MG63 (cell line): Measurements from ENCODE around the gene ERBB4. TPM values are rescaled to one million over a fixed set of nuclear protein-coding genes. Genes with fewer than 3 reads are reported as not detected.

Experiments
- DNase-seq: peaks from one replicate; pipeline ENCODE4 v3.0.0-alpha.2; 2020
- H3K27me3 ChIP-seq: fragments of 250-450 bp; sonication (Bioruptor Pico); 2 replicates; pipeline ENCODE4 v1.5.1; 2020; ENCODE audit warnings: mild to moderate bottlenecking, moderate library complexity
- H3K36me3 ChIP-seq: fragments of 250-450 bp; sonication (Bioruptor Pico); 2 replicates; pipeline ENCODE4 v1.5.1; 2020; ENCODE audit warnings: mild to moderate bottlenecking, moderate library complexity
- H3K4me3 ChIP-seq: fragments of 250-450 bp; sonication (Bioruptor Pico); 2 replicates; pipeline ENCODE4 v1.5.1; 2020; ENCODE audit warnings: mild to moderate bottlenecking, moderate library complexity
- H3K9me3 ChIP-seq: fragments of 250-450 bp; sonication (Bioruptor Pico); 2 replicates; pipeline ENCODE4 v1.5.1; 2020; ENCODE audit warnings: mild to moderate bottlenecking, moderate library complexity
- total RNA-seq: library from RNA; depleted of rRNA; stranded (reverse); fragments of >200 nt; shearing (Covaris generic); gene quantifications from 2 replicates; pipeline ENCODE4 v1.2.3, GENCODE V29; 2014; ENCODE audit warnings: low replicate concordance; rRNA removed

ERBB4 gene
- 0.07 TPM in 1 of 2 replicates, not detected in the other for total RNA-seq

DNA sequence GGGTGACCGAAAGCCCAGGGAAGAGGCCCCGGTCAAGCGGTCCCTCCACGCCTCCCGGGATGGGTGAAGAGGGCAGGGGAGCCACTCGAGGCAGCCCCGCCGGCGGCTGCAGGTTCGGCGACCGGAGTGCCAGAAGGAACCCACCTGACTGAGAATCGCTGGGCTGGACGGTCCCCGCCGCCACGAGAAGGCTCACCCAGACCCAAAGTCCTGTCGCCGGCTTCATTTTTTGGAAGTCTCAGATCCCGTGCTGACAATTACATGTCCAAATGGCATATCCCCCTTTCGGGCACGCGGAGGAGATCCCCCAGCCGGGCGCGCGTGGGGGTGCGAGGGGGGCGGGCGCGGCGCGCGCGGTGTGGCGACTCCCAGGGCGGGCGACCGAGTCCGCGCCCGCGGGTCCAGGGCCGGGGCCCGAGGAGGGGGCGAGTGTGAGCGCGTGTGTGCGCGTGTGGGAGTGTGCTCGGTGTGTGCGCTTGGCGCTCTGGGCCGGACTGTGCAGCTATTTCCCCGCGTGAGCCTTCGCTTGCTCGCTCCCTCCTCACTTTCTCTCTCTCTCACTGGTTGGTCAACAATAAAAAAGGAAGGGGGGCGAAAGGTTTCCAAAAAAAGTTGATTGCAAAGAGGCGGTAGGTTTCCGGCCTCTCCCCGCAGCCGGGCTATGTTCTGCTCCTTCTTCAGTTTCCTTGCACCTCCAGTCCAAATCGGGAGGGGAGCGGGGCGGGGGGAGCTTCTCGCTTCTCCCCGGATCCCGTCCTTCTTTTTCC is at the start of gene ERBB4:
Gene ERBB4, minus strand, starts transcription at position 498 of the 767 bp plus-strand sequence. Its CDS starts 272 bp downstream, at position 226.
- Histone ChIP-seq H3K36me3 (no peaks in the 10 kb centered on the region), H3K9me3 (no peaks in the 10 kb centered on the region), H3K27me3 (peaks cover 20% of the 10 kb centered on the region), H3K4me3 (peak within 1 kb of the TSS; percentile 57)
- peak; percentile 35 for DNase-seq

DNA sequence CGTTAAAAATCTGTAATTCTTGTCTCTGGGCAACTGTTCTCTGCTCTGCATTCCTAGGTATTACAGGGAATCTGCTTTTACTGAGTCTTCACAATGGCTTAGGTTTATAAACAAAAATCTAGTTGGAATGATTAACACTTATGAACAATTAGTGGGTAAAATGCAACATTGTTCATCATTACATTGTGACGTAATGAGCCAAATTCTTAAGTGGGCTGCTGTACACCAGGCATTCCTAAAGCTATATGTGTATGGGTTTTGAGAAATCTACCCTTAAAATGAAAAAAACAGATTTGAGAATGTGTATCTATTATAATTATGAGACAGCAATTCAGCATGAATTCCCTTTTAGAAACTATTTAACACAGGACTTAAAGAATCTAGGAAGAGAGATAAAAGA is 41.5 kb upstream of the ERBB4 start:
- H3K9me3 ChIP-seq, result peaks cover 2% of the 10 kb centered on the region
- H3K4me3 ChIP-seq, result no peak overlapping the region
- H3K36me3 ChIP-seq, result no peaks in the 10 kb centered on the region
- no peak for DNase-seq
- H3K27me3 ChIP-seq, result no peaks in the 10 kb centered on the region

DNA sequence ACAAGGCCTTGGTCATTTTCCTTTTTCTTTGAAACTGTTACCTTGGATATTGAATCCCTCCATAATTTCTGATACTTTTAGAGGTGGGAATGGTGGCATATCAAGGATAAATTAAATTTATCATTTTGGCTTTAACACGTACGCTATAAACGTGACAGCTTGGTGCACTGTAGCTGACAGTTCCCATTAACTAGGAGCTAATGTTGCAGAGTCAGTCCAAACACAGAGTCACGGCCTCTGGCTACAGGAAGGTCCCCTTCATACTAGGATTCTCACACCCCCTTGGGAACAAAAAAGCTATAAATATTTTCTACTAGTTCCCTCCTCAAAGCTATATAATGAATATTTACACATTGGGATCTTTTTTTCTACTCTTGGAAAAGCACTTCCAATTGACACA is 17.7 kb upstream of the ERBB4 start:
- no peak for DNase-seq
- no peaks in the 10 kb centered on the region for H3K27me3 ChIP-seq
- no peaks in the 10 kb centered on the region for H3K9me3 ChIP-seq
- no peak overlapping the region for H3K4me3 ChIP-seq
- no peaks in the 10 kb centered on the region for H3K36me3 ChIP-seq

DNA sequence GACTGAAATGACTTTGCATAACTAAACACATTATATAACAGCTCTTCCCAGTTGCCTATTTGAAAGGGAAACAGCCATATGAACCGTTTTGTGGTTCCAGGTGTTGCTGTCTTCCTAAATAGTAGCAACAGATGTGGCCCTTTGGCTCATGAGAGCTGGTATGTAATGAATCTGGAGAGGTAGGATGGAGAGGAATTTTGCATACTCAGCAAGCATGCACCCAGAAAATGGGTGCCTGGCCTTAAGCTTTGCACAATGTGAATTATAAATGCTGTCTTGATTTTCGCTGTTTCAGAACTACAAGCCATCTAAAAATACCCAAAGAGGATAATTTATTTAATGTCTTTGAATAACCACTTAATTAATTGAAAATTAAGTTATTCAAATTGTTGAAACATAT is 15.6 kb upstream of the ERBB4 start:
- H3K4me3 ChIP-seq, result no peak overlapping the region
- H3K36me3 ChIP-seq, result no peaks in the 10 kb centered on the region
- no peaks in the 10 kb centered on the region for H3K27me3 ChIP-seq
- H3K9me3 ChIP-seq, result no peaks in the 10 kb centered on the region
- no peak for DNase-seq

DNA sequence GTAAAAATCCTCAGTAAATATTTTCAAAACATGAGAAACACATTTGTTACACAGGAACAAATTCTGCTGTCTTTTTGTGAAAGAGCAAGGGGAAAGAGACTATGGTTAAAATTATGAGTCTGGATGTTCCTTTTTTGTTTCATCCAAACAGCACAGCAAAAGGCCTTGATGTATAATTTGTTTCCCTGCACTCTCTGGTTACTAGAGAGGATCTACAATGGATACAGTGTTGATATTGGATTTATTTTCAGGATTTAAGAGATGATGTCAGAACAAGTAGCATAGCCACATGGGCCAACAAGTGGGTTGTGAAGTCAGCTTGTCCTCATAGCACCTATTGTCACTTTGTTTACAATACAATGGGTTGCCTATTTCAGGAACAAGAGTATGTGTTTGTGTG is 11.3 kb upstream of the ERBB4 start:
- Histone ChIP-seq H3K9me3 (no peaks in the 10 kb centered on the region), H3K36me3 (no peaks in the 10 kb centered on the region), H3K27me3 (no peaks in the 10 kb centered on the region), H3K4me3 (no peak overlapping the region)
- DNase-seq, result no peak

DNA sequence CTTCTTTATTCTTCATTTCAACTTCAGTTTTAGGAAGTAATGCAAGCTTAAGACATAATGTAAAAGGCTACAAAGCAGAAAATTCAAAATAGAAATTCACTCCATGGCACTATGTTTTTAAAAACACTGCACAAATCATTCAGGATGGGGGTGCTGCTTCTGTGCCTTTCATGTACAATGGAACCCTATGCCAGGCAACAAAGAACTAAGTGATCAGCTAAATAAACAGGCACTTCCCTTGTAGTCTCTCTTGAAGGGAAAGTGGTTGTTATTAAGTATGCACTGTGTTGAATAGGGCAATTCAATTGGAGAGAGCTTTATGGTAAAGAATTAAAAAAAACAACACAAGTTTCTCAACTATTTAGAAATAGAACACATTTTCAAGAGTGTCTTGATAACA is 10.9 kb upstream of the ERBB4 start:
- no peaks in the 10 kb centered on the region for H3K27me3 ChIP-seq
- no peaks in the 10 kb centered on the region for H3K36me3 ChIP-seq
- H3K9me3 ChIP-seq, result no peaks in the 10 kb centered on the region
- no peak overlapping the region for H3K4me3 ChIP-seq
- no peak for DNase-seq

DNA sequence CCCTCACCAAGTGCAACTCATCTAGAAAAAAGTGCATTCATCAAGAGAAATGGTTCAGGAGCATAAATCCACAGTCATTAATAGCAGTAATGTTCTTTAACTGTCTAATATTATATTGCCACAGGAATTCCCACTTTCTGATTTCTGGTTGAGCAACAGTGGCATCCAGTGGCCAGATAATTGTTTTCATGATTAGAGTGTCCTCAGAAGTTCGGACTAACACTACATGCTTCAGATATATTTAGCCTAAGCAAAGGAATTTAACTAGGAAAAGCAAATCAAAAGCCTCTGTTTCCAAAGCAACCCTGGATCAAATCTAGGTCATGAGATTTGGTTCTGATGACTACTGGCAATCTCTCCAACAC is 9.8 kb upstream of the ERBB4 start:
- Histone ChIP-seq H3K36me3 (no peaks in the 10 kb centered on the region), H3K4me3 (no peak overlapping the region), H3K27me3 (no peaks in the 10 kb centered on the region), H3K9me3 (no peaks in the 10 kb centered on the region)
- DNase-seq, result no peak

DNA sequence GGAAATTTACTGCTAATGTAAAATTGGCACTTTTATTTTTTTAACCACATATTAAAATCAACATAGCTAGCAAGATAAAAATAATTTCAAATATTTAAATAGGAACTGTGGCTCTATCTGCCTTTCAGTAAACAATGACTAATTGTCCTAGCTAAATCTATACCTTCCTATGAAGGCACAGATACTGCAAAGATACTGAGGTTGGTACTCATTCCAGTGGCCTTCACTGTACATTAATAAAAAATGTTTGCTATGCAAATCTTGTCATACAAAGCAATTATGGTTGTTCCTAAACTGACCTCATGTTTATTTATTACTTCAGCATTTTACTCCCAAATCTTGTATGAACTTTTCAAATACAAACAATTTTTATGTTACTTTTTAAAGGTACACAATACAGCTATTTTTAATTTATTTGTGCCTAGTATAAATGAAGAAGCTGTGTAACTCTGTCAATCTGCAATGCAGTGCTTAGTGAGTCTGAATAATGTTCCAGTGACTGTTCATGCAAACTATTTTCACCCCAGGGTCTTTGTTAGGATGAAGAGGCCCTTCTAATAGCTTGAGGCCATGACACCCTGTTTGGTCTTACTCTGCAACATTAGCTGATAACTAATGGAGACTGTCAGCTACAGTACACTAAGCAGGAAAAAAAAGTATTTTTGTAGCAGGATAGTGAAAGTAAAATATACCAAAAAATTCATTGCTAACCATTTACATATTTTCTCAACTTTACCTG is 9.3 kb upstream of the ERBB4 start:
- no peak overlapping the region for H3K4me3 ChIP-seq
- no peak for DNase-seq
- H3K9me3 ChIP-seq, result no peaks in the 10 kb centered on the region

DNA sequence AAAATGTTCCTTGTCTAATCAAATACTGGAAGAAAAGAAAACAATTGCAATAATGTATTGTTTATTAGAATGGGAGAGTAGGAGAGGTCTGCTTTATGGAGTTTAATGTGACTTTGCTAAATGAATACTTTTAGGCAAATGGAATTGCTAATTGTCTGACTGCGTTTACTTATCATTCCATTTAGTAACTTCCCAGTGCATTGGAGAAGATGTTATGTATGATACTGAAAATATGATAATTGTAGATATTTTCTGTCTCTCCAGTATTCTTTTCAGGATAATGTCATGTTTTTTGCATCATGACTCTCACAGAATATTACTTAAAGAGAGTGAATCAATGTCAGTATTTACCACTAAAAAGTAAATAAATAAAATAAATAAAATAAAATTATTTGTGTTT is 8.1 kb upstream of the ERBB4 start:
- H3K4me3 ChIP-seq, result no peak overlapping the region
- no peaks in the 10 kb centered on the region for H3K9me3 ChIP-seq
- no peaks in the 10 kb centered on the region for H3K27me3 ChIP-seq
- no peak for DNase-seq
- H3K36me3 ChIP-seq, result no peaks in the 10 kb centered on the region

More for the DNA sequence above, 9.3 kb upstream of the ERBB4 start:
- Histone ChIP-seq H3K27me3 (no peaks in the 10 kb centered on the region), H3K36me3 (no peaks in the 10 kb centered on the region)

DNA sequence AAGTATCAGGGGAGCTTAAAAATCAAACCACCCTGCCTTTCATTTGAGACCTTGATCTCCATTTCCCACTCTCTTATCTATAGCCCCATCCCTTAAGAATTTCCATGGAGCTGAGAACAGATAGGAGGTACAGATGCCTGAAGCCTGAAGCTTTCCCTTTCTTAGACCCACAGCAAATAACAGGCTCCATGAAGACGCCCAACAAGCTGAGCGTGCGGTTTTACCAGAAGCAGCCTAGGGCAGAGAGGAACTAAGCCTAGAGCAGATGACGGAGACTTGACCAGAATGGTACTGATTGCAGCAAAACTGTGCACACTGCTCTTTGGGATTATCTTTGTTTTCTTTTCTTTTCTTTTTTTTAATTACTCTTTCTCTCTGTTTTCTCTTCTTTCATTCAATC is 1.7 kb upstream of the ERBB4 start:
- Histone ChIP-seq H3K9me3 (no peaks in the 10 kb centered on the region), H3K27me3 (peaks cover 20% of the 10 kb centered on the region), H3K36me3 (no peaks in the 10 kb centered on the region), H3K4me3 (no peak overlapping the region)
- no peak for DNase-seq

DNA sequence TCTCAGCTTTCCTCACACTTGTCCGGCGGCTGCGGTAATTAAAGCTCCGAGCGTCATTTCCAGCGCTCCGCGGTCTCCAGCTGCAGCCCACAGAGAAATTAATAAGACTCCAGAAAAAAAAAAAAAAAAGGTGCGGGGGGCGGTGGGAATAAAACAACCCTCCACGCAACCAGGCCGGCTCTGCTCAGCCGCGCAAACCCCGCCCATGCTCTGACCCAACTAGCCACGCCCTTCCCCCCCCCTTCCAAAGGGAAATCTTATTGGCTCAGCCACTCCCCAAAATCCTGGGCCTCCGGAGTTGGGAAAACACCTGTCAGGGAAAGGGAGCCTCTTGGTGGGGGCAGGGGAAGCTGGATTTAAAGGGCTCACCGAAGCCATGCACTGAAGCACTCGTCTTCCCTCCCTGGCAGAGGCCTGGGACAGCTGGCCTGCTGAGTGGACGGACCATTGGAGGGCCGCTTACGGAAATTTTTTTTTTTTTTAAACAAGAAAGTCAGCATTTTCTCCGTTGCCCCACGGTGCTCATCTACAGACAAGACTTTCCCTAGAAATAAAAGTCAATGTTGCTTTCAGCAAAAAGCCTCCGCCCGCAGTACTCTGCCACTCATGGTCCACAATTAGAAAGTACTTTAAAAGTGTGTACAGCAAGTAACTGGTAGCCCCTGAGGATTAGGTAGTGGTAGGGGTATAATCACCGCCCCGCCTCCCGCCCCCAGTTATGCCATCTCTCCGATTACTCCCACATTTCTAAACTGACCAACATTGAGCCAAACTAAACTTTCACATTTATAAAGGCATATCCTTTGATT is 674 bp upstream of the ERBB4 start:
- Histone ChIP-seq H3K36me3 (no peaks in the 10 kb centered on the region), H3K4me3 (peak overlapping the region; percentile 57), H3K27me3 (peaks cover 20% of the 10 kb centered on the region), H3K9me3 (no peaks in the 10 kb centered on the region)
- peak; percentile 54 for DNase-seq

DNA sequence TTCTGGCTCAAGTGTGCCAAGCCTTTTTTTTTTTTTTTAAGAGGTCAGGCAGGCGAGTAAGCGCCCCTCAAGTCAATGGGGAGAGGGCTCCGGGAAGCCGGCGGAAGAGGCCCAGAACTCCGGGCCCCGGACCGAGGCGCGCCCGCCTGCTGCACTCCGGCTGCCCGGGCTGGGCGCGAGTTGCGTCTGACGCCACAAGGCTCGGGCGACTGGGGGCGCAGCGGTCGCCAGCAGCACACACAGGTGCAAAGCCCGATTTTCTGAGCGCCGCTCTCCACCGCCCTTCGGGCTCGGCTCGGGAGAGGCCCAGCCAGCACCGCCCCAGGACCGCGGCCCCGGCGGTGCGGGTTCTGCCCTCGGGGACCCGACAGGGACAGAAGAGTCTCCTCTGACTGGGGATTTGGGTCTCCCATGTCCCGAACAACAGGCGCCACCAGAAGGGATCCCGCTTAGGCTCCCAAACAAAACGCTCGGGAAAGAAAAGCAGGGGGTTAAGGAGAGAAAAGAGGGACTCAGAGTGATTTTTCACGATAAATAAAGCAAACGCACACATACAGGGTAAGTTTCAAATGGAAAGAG is 787 bp downstream of the ERBB4 start:
- no peak for DNase-seq
- Histone ChIP-seq H3K27me3 (peaks cover 20% of the 10 kb centered on the region), H3K4me3 (peak overlapping the region; percentile 57), H3K36me3 (no peaks in the 10 kb centered on the region), H3K9me3 (no peaks in the 10 kb centered on the region)

DNA sequence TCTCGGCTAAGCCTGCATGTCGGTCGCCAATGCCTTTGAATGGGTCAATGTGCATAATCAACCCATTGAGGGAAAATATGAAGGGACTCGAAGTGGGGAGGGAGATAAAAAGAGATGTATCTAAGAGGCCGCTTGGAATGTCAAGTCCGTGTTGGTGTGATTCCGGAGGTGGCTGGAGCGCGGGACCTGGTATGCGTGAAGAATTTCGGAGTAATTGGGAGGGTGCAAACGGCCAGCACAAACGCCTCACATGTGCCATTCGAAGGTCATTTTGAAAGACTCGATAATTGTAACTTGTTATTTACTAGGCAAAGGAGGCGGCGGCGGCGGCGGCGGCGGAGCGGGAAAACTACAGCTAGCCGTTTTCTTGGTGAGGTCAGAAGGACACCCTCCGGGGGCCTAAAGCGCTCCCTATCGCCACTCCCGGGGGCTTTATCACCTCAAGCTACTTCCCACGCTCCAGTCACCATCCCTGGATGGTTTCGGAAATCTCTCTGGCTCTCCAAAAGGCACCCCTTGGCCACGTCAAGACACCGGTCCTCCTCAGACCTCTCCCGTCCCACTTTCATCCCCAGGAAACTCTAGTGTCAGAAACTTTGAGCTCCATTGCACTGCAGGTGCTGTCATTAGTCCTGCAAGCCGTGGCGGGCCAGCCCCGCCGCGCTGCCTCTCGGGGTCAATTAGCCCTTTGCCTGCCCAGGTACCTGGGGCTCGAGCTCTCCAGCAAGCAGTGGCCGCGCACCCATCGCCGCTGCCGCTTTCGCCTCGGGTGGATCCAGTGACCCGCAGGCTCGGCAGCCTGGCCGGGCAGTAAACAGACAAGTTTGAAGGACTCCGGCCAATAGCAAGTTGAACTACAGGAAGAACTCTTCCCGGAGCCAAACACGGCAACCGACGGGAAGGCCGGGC is 1.5 kb downstream of the ERBB4 start:
- H3K36me3 ChIP-seq, result no peaks in the 10 kb centered on the region
- peaks cover 20% of the 10 kb centered on the region for H3K27me3 ChIP-seq
- peak; percentile 47 for DNase-seq
- H3K9me3 ChIP-seq, result no peaks in the 10 kb centered on the region
- peak overlapping the region; percentile 57 for H3K4me3 ChIP-seq

DNA sequence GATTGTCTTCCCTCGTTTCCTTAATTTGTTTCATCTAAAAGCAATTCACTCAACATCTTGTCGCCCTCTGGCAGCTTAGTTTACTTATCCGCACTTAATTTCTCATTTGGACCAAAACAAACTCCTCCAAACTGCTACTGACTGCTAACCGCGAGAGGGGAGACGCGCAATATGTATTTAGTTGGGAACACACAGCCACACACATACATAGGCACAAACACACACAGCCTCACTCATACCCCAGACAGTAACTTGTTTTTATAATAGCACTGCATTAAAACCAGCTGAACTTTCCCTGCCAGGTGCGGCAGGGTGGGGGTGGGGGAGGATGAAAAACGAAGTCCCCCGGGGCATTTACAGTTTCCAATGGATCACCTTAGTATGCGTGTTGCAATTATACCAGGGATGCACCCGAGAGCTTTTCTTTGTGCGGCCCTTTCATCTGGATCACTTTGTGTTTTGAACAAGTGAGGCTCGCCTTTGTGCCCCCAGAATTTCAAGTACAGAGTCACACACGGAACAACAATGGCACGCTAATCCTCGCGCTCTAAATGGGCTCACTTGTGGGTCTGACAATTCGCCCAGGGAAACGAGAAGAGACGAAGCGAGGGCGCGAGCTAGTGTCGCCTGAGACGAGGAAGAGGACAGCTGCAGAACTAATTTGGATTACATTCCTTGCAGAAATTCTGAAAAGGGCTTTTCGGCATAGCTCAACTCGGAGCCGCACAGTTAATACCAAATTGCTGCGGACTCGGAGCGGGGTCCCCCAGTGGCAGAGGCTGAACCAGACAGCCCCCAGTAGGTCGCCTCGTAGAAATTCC is 2.4 kb downstream of the ERBB4 start:
- Histone ChIP-seq H3K36me3 (no peaks in the 10 kb centered on the region), H3K27me3 (peaks cover 20% of the 10 kb centered on the region), H3K4me3 (no peak overlapping the region; the same call in 1 of the 2 replicates), H3K9me3 (no peaks in the 10 kb centered on the region)
- no peak for DNase-seq

DNA sequence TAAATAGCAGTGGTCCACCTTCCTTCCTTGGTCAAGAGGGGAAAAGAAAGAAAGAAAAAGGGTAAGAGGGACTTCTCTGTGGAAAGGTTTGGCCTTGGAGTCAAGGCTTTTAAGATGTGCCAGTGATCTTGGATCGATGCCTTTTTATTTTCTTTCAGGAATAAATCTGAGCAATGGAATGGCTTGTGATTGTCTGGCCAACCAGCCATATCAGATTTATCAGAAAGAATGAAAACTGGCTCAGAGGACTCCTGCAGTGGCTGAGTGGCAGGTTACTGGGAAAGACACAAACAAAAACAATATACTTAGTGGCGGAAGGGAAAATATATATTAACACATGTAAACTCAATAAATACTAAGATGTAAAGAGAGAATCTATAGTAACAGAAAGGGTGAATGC is 4.3 kb downstream of the ERBB4 start:
- H3K27me3 ChIP-seq, result peaks cover 20% of the 10 kb centered on the region
- no peak overlapping the region for H3K4me3 ChIP-seq
- H3K9me3 ChIP-seq, result no peaks in the 10 kb centered on the region
- DNase-seq, result no peak
- no peaks in the 10 kb centered on the region for H3K36me3 ChIP-seq
